Gastroesophageal sphincter (tissue), 4 donors: Measurements from ENCODE around the gene SCRN2. TPM values are rescaled to one million over a fixed set of nuclear protein-coding genes. Genes with fewer than 3 reads are reported as not detected.

Experiments used
- ATAC-seq: fragments of 150-250 bp; one replicate; pipeline ENCODE4 v1.9.1; 2016; ENCODE audit warnings: mild to moderate bottlenecking, moderate library complexity
- H3K27ac ChIP-seq, 4 donors: fragments of 200-600 bp; sonication (generic) in 3 of 4; 1 replicate in 3 of 4; 2 replicates in 1 of 4; pipeline ENCODE4 v1.5.1; 2016 to 2019
- H3K27me3 ChIP-seq: fragments of 200-600 bp; sonication (generic); one replicate; pipeline ENCODE4 v1.5.1; 2019
- H3K36me3 ChIP-seq, 2 donors: fragments of 200-600 bp; sonication (generic); one replicate each; pipeline ENCODE4 v1.5.1; 2019; ENCODE audit warnings: control low read depth in 1 of 2
- H3K4me1 ChIP-seq, 3 donors: fragments of 200-600 bp; sonication (generic); 1 replicate in 2 of 3; 2 replicates in 1 of 3; pipeline ENCODE4 v1.5.1; 2016 to 2019; ENCODE audit warnings: control low read depth in 2 of 3
- H3K4me3 ChIP-seq, 2 donors: fragments of 200-600 bp; sonication (generic); one replicate each; pipeline ENCODE4 v1.5.1; 2019; ENCODE audit warnings: mild to moderate bottlenecking in 1 of 2, moderate library complexity in 1 of 2
- H3K9me3 ChIP-seq, 3 donors: fragments of 200-600 bp; sonication (generic); one replicate each; pipeline ENCODE4 v1.5.1; 2017 to 2019; ENCODE audit warnings: control low read depth in 2 of 3
- CTCF ChIP-seq, 4 experiments: fragments of 200-600 bp in 2 of 4; fragments of 450-650 bp in 2 of 4; sonication (generic) in 1 of 4; IDR thresholded peaks; one replicate each; pipeline ENCODE4 v1.5.1; 2017 to 2019; ENCODE audit warnings: antibody characterized with exemption in 4 of 4, mild to moderate bottlenecking in 2 of 4, moderate library complexity in 2 of 4
- EP300 ChIP-seq: sonication (generic); formaldehyde crosslinking; IDR thresholded peaks from one replicate; pipeline ENCODE4 v1.6.1; 2017; ENCODE audit warnings: antibody characterized with exemption, mild to moderate bottlenecking
- POLR2A ChIP-seq, 2 donors: fragments of 450-650 bp; IDR thresholded peaks; one replicate each; pipeline ENCODE4 v1.6.1; 2017; ENCODE audit warnings: antibody characterized with exemption in 2 of 2, mild to moderate bottlenecking in 2 of 2, moderate library complexity in 1 of 2
- POLR2AphosphoS5 ChIP-seq: sonication (generic); formaldehyde crosslinking; IDR thresholded peaks from one replicate; pipeline ENCODE4 v1.6.1; 2017; ENCODE audit warnings: antibody characterized with exemption
- WGBS, 2 donors: methylation state at CpG; one replicate each; pipeline ENCODE4 v1.1.5; 2018; ENCODE audit warnings: low coverage in 1 of 2; 5-methylcytosine and 5-hydroxymethylcytosine counted together
- total RNA-seq, 4 donors: library from RNA; depleted of rRNA; stranded (reverse); fragments of >200 nt; gene quantifications; one replicate each; pipeline ENCODE4 v1.1.0, GENCODE V29; 2016

Gene SCRN2
- total RNA-seq, 4 donors from 2014 or later = 17.4 to 28.9 (median 21.8) TPM

DNA sequence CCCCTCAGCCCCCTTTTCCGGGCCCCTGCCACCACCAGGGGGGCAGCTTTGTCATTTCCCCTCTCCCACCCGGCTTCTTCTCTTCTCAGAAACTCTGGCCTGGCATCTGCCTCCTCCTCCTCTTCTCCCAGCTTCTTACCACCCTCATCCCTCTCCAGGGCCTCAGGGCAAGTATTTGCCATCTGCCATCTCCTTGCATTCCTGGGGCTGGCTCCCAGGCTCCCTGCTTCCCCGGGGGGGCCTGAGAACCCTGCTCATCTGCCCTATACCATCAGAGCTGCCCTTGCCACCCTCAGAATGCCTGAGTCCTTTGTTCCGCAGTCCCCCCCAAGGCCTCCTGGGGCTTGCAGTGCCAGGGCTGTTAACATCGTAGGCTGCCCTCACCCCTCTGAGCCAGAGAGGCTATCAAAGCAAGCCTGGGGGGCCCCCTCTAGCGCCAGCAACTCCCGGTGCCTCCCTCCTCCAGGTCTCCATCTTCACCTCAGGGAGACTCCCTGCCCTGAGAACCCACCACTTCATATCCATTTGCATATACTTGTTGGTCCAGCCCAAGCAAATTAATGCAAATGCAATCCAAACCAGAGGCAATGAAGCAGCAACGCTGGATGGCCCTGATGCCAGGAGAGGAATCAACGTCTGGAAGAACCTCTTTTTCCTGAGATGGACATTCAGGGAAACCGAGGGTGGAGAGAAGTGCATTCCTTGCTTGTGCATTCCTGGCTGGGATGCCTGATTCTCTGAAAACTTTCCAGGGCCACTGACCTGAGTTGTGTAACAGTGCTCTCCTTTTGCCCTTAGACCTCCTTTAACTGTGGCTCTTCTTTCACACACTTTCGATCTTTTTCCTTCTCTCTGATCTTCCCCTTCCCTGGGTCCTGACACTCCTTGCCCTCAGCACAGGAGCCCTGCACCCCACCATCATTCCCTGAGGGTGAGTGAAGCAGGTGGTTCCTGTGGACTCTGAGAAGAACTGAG lies 34.2 kb upstream of the SCRN2 start:
- H3K36me3 ChIP-seq = no peaks in the 10 kb centered on the region
- H3K27me3 ChIP-seq = peaks cover 97% of the 10 kb centered on the region
- TF ChIP-seq CTCF (IDR thresholded peaks at IDR 0.05) (no peak), POLR2AphosphoS5 (no peak), POLR2A (IDR thresholded peaks at IDR 0.05) (no peak), EP300 (no peak)
- peaks cover 0 to 7% (median 0%) of the 10 kb centered on the region in 3 donors for H3K4me1 ChIP-seq
- no peaks in the 10 kb centered on the region for H3K9me3 ChIP-seq
- WGBS, 2 donors = 46 to 56% methylated on average over 6 to 10 of the region's 11 CpGs
- no peak for ATAC-seq
- no peak overlapping the region for H3K27ac ChIP-seq
- no peak overlapping the region for H3K4me3 ChIP-seq

DNA sequence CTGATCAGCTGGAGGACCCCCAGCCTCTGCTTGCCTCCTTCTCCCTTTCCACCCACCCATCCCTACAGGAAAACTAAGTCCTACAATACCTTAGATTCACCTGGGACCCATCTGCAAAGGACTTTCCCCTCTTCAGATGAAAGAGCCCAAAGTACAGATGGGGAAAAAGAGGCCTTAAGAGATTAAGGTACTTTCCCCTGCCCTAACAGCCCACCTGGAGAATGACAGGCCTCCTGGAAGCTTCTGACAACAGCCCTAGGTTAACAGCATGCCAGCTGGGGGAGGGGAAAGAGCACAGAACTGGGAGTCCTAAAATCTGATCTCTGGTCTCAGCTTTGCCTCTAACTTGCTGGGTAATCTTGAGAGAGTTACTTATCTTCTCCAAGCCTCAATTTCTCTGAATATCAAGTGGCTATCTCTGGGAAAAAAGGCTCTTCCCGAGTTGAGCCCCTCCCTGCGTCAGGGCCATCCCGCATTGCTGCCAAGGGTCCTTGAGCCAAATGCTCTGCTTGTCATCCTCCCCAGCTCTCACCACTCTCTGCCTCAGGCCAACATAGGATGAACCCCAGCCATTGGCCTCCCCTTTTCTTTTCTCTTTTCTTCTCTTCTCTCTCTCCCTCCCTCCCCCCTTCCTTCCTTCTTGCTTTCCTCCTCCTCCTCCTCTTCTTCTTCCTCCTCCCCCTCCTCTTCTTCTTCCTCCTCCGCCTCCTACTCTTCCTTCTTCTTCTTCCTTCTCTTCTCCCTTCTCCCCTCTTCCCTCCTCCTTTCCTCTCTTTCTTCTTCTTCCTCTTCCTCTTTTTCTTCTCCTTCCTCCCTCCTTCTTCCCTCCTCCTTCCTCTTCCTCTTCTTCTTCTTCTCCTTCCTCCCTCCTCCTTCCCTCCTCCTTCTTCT lies 32.4 kb upstream of the SCRN2 start:
- H3K4me3 ChIP-seq = no peak overlapping the region
- H3K4me1 ChIP-seq = peaks cover 0 to 7% (median 0%) of the 10 kb centered on the region in 3 donors
- peaks cover 98% of the 10 kb centered on the region for H3K27me3 ChIP-seq
- no peak overlapping the region for H3K27ac ChIP-seq
- 0 to 63% methylated on average over 2 to 4 of the region's 4 CpGs for WGBS, 2 donors
- ATAC-seq = no peak
- H3K9me3 ChIP-seq = no peaks in the 10 kb centered on the region
- H3K36me3 ChIP-seq = no peaks in the 10 kb centered on the region
- no peak for TF ChIP-seq EP300
- no peak for TF ChIP-seq CTCF (IDR thresholded peaks at IDR 0.05)
- TF ChIP-seq POLR2A (IDR thresholded peaks at IDR 0.05) = no peak
- no peak for TF ChIP-seq POLR2AphosphoS5

- no peak overlapping the region for H3K4me3 ChIP-seq
- 20 to 40% methylated on average over 1 of the region's 15 CpGs for WGBS, 2 donors
Measured at GRCh38 chr17:47872651-47873161, 31.6 kb upstream of the SCRN2 start.

More at GRCh38 chr17:47872651-47873161, 31.6 kb upstream of the SCRN2 start:
- TF ChIP-seq POLR2AphosphoS5 = no peak
- TF ChIP-seq EP300 = no peak
- TF ChIP-seq CTCF (IDR thresholded peaks at IDR 0.05) = no peak
- TF ChIP-seq POLR2A (IDR thresholded peaks at IDR 0.05) = no peak
- Histone ChIP-seq H3K4me1 (peaks cover 0 to 7% (median 0%) of the 10 kb centered on the region in 3 donors), H3K9me3 (no peaks in the 10 kb centered on the region), H3K27me3 (peaks cover 98% of the 10 kb centered on the region), H3K27ac (no peak overlapping the region), H3K36me3 (no peaks in the 10 kb centered on the region)
- ATAC-seq = no peak
